Ovary (tissue), 9 donors: ENCODE measurements around the gene PLEKHA7. TPM values are rescaled to one million over a fixed set of nuclear protein-coding genes. Genes with fewer than 3 reads are reported as not detected.

Experiments used
- DNase-seq, 5 donors: peaks; one replicate each; pipeline ENCODE4 v3.0.0-alpha.2; 2019 to 2020
- H3K27ac ChIP-seq, 2 donors: fragments of 200-600 bp; one replicate each; pipeline versions ENCODE4 v1.5.1 to v1.8.0; 2019 to 2022
- H3K27me3 ChIP-seq: fragments of 200-600 bp; one replicate; pipeline ENCODE4 v1.8.0; 2022
- H3K36me3 ChIP-seq: fragments of 200-600 bp; sonication (generic); one replicate; pipeline ENCODE4 v1.5.1; 2019
- H3K4me1 ChIP-seq: one replicate; pipeline ENCODE4 v1.8.1; 2013; ENCODE audit warnings: mild to moderate bottlenecking, moderate library complexity; ENCODE audit not compliant: insufficient read depth
- H3K4me3 ChIP-seq: fragments of 200-600 bp; sonication (generic); one replicate; pipeline ENCODE4 v1.5.1; 2017
- H3K9me3 ChIP-seq, 2 donors: fragments of 200-600 bp in 1 of 2; sonication (generic) in 1 of 2; one replicate each; pipeline versions ENCODE4 v1.5.1 to v1.8.1; 2013 to 2019; ENCODE audit warnings: mild to moderate bottlenecking in 1 of 2, moderate library complexity in 1 of 2
- EP300 ChIP-seq: sonication (generic); formaldehyde crosslinking; IDR thresholded peaks from one replicate; pipeline ENCODE4 v1.6.1; 2017; ENCODE audit warnings: antibody characterized with exemption
- POLR2A ChIP-seq: fragments of 450-650 bp; IDR thresholded peaks from one replicate; pipeline ENCODE4 v1.6.1; 2017; ENCODE audit warnings: antibody characterized with exemption, mild to moderate bottlenecking, moderate library complexity
- WGBS, 3 donors: extraction: QIAGEN DNeasy Blood & Tissue Kit in 1 of 3; methylation state at CpG; one replicate each; pipeline versions ENCODE4 v1.1.5 to v1.1.7; 2013 to 2017; 5-methylcytosine and 5-hydroxymethylcytosine counted together
- intact Hi-C, 4 donors: fragments of 100-400 bp; cut with DNase I; formaldehyde crosslinking; loops; one replicate each; pipeline versions ENCODE4 v1.11.0 to v1.15.1; 2022 to 2023
- polyA plus RNA-seq, 2 donors: library from polyadenylated mRNA; stranded (reverse); fragments of 200-250 nt in 1 of 2; fragments of 350-450 nt in 1 of 2; fragmentation: Illumina TruSeq in 1 of 2; extraction: RNeasy Lipid Tissue Mini Kit (QIAGEN cat#74804) in 1 of 2; gene quantifications; one replicate each; pipeline ENCODE4 v1.2.3, GENCODE V29; 2013 to 2014
- total RNA-seq, 7 donors: library from RNA; depleted of rRNA in 2 of 7; stranded (reverse); fragments of >200 nt in 2 of 7; fragmentation: NEBNext Ultra II Directional in 3 of 7; extraction: Animal tissue kit (Norgen Biotek cat#: 25700) in 3 of 7; gene quantifications; one replicate each; pipeline versions ENCODE4 v1.1.0 to v1.2.4, GENCODE V29; 2016 to 2023
- TF ChIP-seq, protein P1 (sequence below), 3 donors: fragments of 450-650 bp in 2 of 3; fragments of 200-600 bp in 1 of 3; IDR thresholded peaks; one replicate each; pipeline versions ENCODE4 v1.5.1 to v1.8.0; 2016 to 2022; ENCODE audit warnings: antibody characterized with exemption in 3 of 3, mild to moderate bottlenecking in 1 of 3
- donor health status: DM: no; HTN: no; CAD: no; lungs with moderate emphysema.
- donor health status: DM: no; HTN: no; CAD: no.
- donor health status: Bipolar disorder and iron deficiency.
- donor health status: DM: yes; HTN: yes; CAD: no.
- donor health status: DM: no; HTN: no; CAD: no.
- donor health status: DM: yes; HTN: yes; CAD: no.

PLEKHA7 gene
- total and polyA plus RNA-seq, 9 donors: 9.6 to 29.5 (median 15.9) TPM

DNA sequence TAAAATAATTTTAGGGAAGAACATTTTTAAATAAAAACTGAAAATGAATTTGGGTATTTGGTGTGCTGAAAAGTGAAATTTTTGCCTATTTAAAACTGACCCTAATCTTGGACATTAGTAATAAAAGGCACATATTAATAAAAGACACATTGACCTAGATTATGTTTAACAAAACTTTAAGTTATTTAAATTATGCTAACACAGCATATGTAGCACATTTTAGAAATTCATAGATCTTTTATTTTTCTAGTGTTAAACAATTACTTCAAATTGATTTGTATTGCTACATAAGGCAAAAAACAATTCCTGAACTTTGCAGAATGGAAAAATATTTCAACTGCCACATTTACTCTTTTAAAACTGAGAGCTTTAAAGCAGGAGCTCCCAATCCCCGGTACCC, 265.1 kb downstream of the PLEKHA7 start:
- 96 to 100% (median 100%) methylated on average over 1 of the region's 1 CpG for WGBS, 3 donors

DNA sequence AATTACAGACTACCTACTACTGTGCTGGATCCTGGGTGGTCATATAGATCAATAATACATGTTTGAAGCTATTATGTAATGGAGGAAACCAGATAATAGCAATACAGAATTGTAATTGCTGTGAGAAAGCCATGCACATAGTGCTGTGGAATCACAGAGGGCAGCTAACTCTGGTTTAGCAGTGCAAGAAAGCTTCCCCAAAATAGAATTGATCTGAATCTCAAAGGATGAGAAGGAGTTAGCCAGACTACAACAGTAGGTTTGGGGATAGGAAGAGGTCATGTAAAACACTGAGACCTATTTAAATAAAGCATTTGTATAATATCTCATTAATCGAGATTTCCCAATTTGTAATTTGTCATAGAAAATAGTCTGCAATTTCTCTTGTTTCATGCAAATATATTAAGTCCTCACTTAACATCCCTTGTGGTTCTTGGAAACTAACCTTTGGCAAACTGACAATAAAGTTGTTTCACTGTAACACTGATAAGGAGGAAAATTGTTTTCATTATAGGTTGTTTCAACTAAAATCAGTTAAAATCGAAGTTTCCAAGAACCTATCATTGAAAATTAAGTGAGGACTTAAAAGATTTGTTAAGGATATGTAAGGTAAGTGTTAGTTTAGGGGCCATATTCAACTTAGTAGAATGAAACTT, 268.1 kb downstream of the PLEKHA7 start:
- no peak for DNase-seq
- Histone ChIP-seq H3K36me3 (no peaks in the 10 kb centered on the region), H3K9me3 (no peaks in the 10 kb centered on the region), H3K27ac (no peak overlapping the region), H3K4me3 (no peak overlapping the region), H3K27me3 (no peaks in the 10 kb centered on the region), H3K4me1 (peaks cover 5% of the 10 kb centered on the region)
- intact Hi-C loops: no loop called here
- TF ChIP-seq, protein P1, sequence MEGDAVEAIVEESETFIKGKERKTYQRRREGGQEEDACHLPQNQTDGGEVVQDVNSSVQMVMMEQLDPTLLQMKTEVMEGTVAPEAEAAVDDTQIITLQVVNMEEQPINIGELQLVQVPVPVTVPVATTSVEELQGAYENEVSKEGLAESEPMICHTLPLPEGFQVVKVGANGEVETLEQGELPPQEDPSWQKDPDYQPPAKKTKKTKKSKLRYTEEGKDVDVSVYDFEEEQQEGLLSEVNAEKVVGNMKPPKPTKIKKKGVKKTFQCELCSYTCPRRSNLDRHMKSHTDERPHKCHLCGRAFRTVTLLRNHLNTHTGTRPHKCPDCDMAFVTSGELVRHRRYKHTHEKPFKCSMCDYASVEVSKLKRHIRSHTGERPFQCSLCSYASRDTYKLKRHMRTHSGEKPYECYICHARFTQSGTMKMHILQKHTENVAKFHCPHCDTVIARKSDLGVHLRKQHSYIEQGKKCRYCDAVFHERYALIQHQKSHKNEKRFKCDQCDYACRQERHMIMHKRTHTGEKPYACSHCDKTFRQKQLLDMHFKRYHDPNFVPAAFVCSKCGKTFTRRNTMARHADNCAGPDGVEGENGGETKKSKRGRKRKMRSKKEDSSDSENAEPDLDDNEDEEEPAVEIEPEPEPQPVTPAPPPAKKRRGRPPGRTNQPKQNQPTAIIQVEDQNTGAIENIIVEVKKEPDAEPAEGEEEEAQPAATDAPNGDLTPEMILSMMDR (IDR thresholded peaks at IDR 0.05): no peak
- TF ChIP-seq EP300: no peak
- TF ChIP-seq POLR2A: no peak
- 41 to 68% (median 50%) methylated on average over 2 of the region's 2 CpGs for WGBS, 3 donors

More for the DNA sequence above, 265.1 kb downstream of the PLEKHA7 start:
- intact Hi-C loops: no loop called here
- no peak for DNase-seq
- TF ChIP-seq, protein P1 (IDR thresholded peaks at IDR 0.05): no peak
- TF ChIP-seq EP300: no peak
- TF ChIP-seq POLR2A: no peak
- Histone ChIP-seq H3K4me1 (no peaks in the 10 kb centered on the region), H3K27ac (no peak overlapping the region), H3K36me3 (no peaks in the 10 kb centered on the region), H3K4me3 (no peak overlapping the region), H3K27me3 (no peaks in the 10 kb centered on the region), H3K9me3 (no peaks in the 10 kb centered on the region)

DNA sequence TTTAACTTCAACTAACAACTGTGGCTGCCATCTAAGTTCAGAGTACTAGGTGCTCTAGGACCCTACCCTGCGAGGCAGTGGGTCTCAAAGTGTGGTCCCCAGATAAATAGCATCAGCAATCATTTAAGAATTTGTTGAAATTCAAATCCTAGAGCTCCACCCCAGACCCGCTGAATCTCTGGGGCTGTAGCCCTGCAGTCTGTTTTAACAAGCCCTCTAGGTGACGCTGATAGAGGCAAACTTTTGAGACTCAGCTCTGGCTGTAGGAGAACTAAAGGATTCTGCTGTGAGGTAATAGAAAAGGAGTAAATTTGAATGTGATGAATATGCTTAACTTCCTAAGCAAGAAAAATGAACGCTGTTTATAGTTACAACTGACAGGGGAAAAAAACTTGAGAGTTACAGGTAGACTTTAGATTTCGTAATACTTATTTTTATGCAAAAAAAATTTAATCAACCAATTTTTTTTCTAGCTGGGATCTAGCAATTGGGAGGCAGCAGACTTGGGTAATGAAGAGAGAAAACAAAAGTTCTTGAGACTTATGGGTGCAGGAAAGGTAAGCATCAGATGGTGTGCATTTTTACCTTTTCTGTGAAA, 270.0 kb downstream of the PLEKHA7 start:
- WGBS, 3 donors: 90 to 95% (median 91%) methylated on average over 5 of the region's 5 CpGs
- Histone ChIP-seq H3K4me1 (peaks cover 10% of the 10 kb centered on the region), H3K36me3 (no peaks in the 10 kb centered on the region), H3K4me3 (no peak overlapping the region), H3K27me3 (no peaks in the 10 kb centered on the region), H3K27ac (no peak overlapping the region), H3K9me3 (no peaks in the 10 kb centered on the region)
- intact Hi-C loops: no loop called here
- DNase-seq: no peak
- no peak for TF ChIP-seq POLR2A
- no peak for TF ChIP-seq EP300
- TF ChIP-seq, protein P1 (IDR thresholded peaks at IDR 0.05): no peak

DNA sequence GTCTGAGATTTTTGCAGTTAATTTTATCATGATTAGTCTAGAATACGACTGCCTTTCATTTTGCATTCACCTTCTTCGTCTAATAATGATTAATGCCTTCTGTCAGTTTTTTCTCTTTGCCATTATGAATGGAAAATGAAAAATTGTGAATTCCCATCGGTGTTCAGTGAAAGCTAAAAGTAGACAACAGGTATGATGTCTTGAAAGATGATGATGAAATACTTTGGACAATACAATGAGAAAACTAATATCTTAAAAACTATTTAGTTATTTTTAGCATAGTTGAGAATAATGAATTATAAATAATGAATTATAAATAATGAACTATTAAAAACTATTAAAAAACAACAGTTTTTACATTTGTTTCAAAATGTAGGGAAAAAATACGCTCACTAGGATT, 270.7 kb downstream of the PLEKHA7 start:
- Histone ChIP-seq H3K9me3 (no peaks in the 10 kb centered on the region), H3K4me1 (peaks cover 10% of the 10 kb centered on the region), H3K36me3 (no peaks in the 10 kb centered on the region), H3K27me3 (no peaks in the 10 kb centered on the region), H3K4me3 (no peak overlapping the region), H3K27ac (no peak overlapping the region)
- intact Hi-C loops: no loop called here
- DNase-seq: no peak
- TF ChIP-seq POLR2A (no peak), EP300 (no peak)
- TF ChIP-seq, protein P1 (IDR thresholded peaks at IDR 0.05): no peak
- WGBS, 3 donors: 84 to 87% (median 85%) methylated on average over 4 of the region's 4 CpGs
